HL-60 (cell line): ENCODE results near the gene NEK5.
A peak's percentile ranks its signal among the peaks of the same experiment; 100 is the strongest.

Experiments
- DNase-seq, 2 experiments: peaks; one replicate each; pipeline ENCODE4 v3.0.0-alpha.2; 2010 to 2020; ENCODE audit warnings: low read depth in 1 of 2, low spot score in 1 of 2
- H3K27ac ChIP-seq: fragments of 250-450 bp; sonication (Bioruptor Pico); replicated peaks from 2 replicates; pipeline ENCODE4 v1.5.1; 2020; ENCODE audit warnings: mild to moderate bottlenecking, moderate library complexity
- H3K27me3 ChIP-seq: fragments of 250-450 bp; sonication (Bioruptor Pico); 2 replicates; pipeline ENCODE4 v1.5.1; 2021; ENCODE audit warnings: mild to moderate bottlenecking, moderate library complexity; ENCODE audit not compliant: insufficient read depth, poor library complexity, severe bottlenecking
- H3K4me3 ChIP-seq: replicated peaks from 2 replicates; pipeline ENCODE4 v1.5.1; 2011; ENCODE audit warnings: mild to moderate bottlenecking, control low read depth, low read length; ENCODE audit not compliant: insufficient read depth
- GABPA ChIP-seq: IDR thresholded peaks from 2 replicates; pipeline ENCODE4 v1.6.1; 2012; ENCODE audit warnings: low read depth
- POLR2AphosphoS5 ChIP-seq: IDR thresholded peaks from 2 replicates; pipeline ENCODE4 v1.6.1; 2012; ENCODE audit warnings: low read depth
- REST ChIP-seq: IDR thresholded peaks from 2 replicates; pipeline ENCODE4 v1.6.1; 2012; ENCODE audit warnings: low read depth; ENCODE audit not compliant: insufficient replicate concordance
- SPI1 ChIP-seq: IDR thresholded peaks from 2 replicates; pipeline ENCODE4 v1.6.1; 2012; ENCODE audit warnings: low read depth, mild to moderate bottlenecking, borderline replicate concordance
- TF ChIP-seq, protein P1 (sequence below): IDR thresholded peaks from one replicate; pipeline ENCODE4 v1.5.1; 2011; ENCODE audit warnings: low read length, control low read depth, inconsistent platforms; ENCODE audit not compliant: insufficient read depth

The NEK5 gene

GRCh38 chr13:52003541-52003940 is 125.3 kb downstream of the NEK5 start:
- Histone ChIP-seq H3K4me3 (no peak overlapping the region), H3K27me3 (peaks cover 30% of the 10 kb centered on the region), H3K27ac (no peak overlapping the region)
- TF ChIP-seq, protein P1, sequence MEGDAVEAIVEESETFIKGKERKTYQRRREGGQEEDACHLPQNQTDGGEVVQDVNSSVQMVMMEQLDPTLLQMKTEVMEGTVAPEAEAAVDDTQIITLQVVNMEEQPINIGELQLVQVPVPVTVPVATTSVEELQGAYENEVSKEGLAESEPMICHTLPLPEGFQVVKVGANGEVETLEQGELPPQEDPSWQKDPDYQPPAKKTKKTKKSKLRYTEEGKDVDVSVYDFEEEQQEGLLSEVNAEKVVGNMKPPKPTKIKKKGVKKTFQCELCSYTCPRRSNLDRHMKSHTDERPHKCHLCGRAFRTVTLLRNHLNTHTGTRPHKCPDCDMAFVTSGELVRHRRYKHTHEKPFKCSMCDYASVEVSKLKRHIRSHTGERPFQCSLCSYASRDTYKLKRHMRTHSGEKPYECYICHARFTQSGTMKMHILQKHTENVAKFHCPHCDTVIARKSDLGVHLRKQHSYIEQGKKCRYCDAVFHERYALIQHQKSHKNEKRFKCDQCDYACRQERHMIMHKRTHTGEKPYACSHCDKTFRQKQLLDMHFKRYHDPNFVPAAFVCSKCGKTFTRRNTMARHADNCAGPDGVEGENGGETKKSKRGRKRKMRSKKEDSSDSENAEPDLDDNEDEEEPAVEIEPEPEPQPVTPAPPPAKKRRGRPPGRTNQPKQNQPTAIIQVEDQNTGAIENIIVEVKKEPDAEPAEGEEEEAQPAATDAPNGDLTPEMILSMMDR: no peak
- TF ChIP-seq POLR2AphosphoS5 (no peak), GABPA (no peak), SPI1 (no peak), REST (no peak)
- DNase-seq: no peak

DNA sequence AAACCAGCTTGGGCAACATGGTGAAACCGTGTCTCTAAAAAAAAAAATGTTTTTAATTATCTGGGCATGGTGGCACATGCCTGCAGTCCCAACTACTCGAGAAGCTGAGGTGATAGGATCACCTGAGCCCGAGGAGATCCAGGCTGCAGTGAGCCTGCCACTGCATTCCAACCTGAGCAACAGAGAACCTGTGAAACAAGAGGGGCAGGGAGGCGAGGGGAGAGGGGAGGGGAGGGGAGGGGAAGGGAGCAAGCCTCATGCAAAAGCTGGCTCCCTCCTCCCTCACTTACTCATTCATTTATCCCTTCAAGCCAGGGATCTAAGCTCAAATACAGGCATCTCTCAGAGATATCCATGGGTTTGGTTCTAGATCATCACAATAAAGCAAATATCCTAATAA is 126.5 kb downstream of the NEK5 start:
- Histone ChIP-seq H3K27ac (no peak overlapping the region), H3K27me3 (peaks cover 20% of the 10 kb centered on the region), H3K4me3 (no peak overlapping the region)
- TF ChIP-seq POLR2AphosphoS5: no peak
- no peak for TF ChIP-seq SPI1
- TF ChIP-seq GABPA: no peak
- TF ChIP-seq REST: no peak
- TF ChIP-seq, protein P1: no peak
- no peak for DNase-seq

DNA sequence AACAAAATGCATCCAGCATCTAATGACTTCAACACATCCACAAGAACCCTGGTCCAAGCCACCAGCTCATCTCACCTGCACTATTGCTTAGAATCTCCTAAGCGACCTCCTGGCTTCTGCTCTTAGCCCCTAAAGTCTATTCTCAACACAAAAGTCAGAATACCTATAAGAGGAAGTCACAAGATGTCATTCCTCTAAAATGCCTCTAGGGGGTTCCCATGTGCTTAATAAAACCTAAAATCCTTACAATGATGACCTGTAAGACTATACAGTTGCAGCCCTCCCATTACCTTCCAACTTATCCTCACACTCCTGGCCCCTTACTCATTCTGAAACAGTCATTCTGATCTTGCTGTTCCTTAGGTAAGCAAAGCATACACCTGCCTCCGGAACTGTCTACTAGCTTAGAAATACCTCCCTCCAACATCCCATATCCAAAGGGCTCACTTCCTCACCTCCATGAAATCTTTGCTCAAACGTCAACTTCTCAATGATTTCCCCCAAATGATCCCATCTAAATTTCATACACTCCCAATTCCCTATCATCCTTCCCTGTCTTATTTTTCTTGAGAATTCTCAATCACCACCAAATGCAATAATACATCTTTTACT is 127.6 kb downstream of the NEK5 start:
- peak in 1 of 2 experiments; percentile 22 for DNase-seq
- no peak overlapping the region for H3K4me3 ChIP-seq
- no peak overlapping the region for H3K27ac ChIP-seq
- peaks cover 11% of the 10 kb centered on the region for H3K27me3 ChIP-seq
- TF ChIP-seq, protein P1: peak; percentile 30
- TF ChIP-seq SPI1 (peak; percentile 89), REST (no peak), GABPA (no peak), POLR2AphosphoS5 (no peak)
